Neural cell (in vitro differentiated cells): ENCODE data around the gene KRT15. TPM values are rescaled to one million over a fixed set of nuclear protein-coding genes. Genes with fewer than 3 reads are reported as not detected.

Experiments
- H2AFZ ChIP-seq: fragments of 200-600, 300-800 bp; sonication (generic), shearing (Covaris generic); 2 replicates; pipeline ENCODE4 v1.6.0; 2014; ENCODE audit warnings: low read depth, mild to moderate bottlenecking, antibody characterized with exemption, low read length, moderate library complexity
- H3F3A ChIP-seq: fragments of 200-600 bp; shearing (Covaris generic); 2 replicates; pipeline ENCODE4 v1.6.1; 2016; ENCODE audit warnings: mild to moderate bottlenecking, moderate library complexity, mixed read lengths, antibody characterized with exemption, low read length; ENCODE audit not compliant: insufficient read depth, poor library complexity, severe bottlenecking
- H3K27ac ChIP-seq: fragments of 200-600, 300-800 bp; sonication (generic), shearing (Covaris generic); 2 replicates; pipeline ENCODE4 v1.5.1; 2014; ENCODE audit warnings: mild to moderate bottlenecking, low read length, moderate library complexity
- H3K27me3 ChIP-seq: fragments of 300-800, 200-600 bp; sonication (generic), shearing (Covaris generic); 2 replicates; pipeline ENCODE4 v1.6.0; 2014; ENCODE audit warnings: mild to moderate bottlenecking, low read depth, low read length, moderate library complexity; ENCODE audit not compliant: insufficient read depth
- H3K36me3 ChIP-seq: fragments of 300-800, 200-600 bp; sonication (generic), shearing (Covaris generic); 2 replicates; pipeline ENCODE4 v1.5.1; 2014; ENCODE audit warnings: mild to moderate bottlenecking, antibody characterized with exemption, low read length, moderate library complexity; ENCODE audit not compliant: insufficient read depth
- H3K4me2 ChIP-seq: fragments of 300-800, 200-600 bp; sonication (generic), shearing (Covaris generic); 2 replicates; pipeline ENCODE4 v1.6.0; 2014; ENCODE audit warnings: mild to moderate bottlenecking, low read length
- H3K4me3 ChIP-seq: fragments of 300-800, 200-600 bp; sonication (generic), shearing (Covaris generic); 2 replicates; pipeline ENCODE4 v1.5.1; 2014; ENCODE audit warnings: mild to moderate bottlenecking, low read length, moderate library complexity
- H3K79me2 ChIP-seq: fragments of 200-600 bp; shearing (Covaris generic); replicated peaks from 2 replicates; pipeline ENCODE4 v1.6.0; 2014; ENCODE audit warnings: mild to moderate bottlenecking, low read length, moderate library complexity; ENCODE audit not compliant: insufficient read depth
- H3K9ac ChIP-seq: fragments of 300-800, 200-600 bp; sonication (generic), shearing (Covaris generic); 2 replicates; pipeline ENCODE4 v1.6.1; 2016; ENCODE audit warnings: mild to moderate bottlenecking, low read length, mixed read lengths
- H3K9me2 ChIP-seq: fragments of 200-600 bp; shearing (Covaris generic); 2 replicates; pipeline ENCODE4 v1.6.1; 2016; ENCODE audit warnings: mild to moderate bottlenecking, low read length, mixed read lengths; ENCODE audit not compliant: insufficient read depth
- H3K9me3 ChIP-seq: fragments of 200-600, 300-800 bp; sonication (generic), shearing (Covaris generic); 2 replicates; pipeline ENCODE4 v1.6.1; 2016; ENCODE audit warnings: mild to moderate bottlenecking, mixed run types, low read length, moderate library complexity, mixed read lengths
- H4K20me1 ChIP-seq: fragments of 200-600 bp; shearing (Covaris generic); 2 replicates; pipeline ENCODE4 v1.6.1; 2016; ENCODE audit warnings: mild to moderate bottlenecking, mixed run types; ENCODE audit not compliant: insufficient read depth
- CTCF ChIP-seq: fragments of 450-650 bp; IDR thresholded peaks from 2 replicates; pipeline ENCODE4 v1.5.1; 2014; ENCODE audit warnings: antibody characterized with exemption, mild to moderate bottlenecking, moderate library complexity; ENCODE audit not compliant: poor library complexity, severe bottlenecking
- EP300 ChIP-seq: fragments of 450-650 bp; conservative IDR thresholded peaks from 2 replicates; pipeline ENCODE4 v1.6.1; 2014; ENCODE audit warnings: antibody characterized with exemption, mild to moderate bottlenecking, moderate library complexity; ENCODE audit not compliant: poor library complexity, severe bottlenecking
- EZH2 ChIP-seq: fragments of 200-600, 300-800 bp; shearing (Covaris generic), sonication (generic); IDR thresholded peaks from 2 replicates; pipeline ENCODE4 v1.6.1; 2014; ENCODE audit warnings: antibody characterized with exemption, low read length, borderline replicate concordance, mild to moderate bottlenecking; ENCODE audit not compliant: insufficient read depth, poor library complexity, severe bottlenecking
- MXI1 ChIP-seq: fragments of 450-650 bp; conservative IDR thresholded peaks from 2 replicates; pipeline ENCODE4 v1.6.1; 2014; ENCODE audit warnings: antibody characterized with exemption, mild to moderate bottlenecking; ENCODE audit not compliant: poor library complexity, severe bottlenecking
- POLR2AphosphoS5 ChIP-seq: IDR thresholded peaks from 2 replicates; pipeline ENCODE4 v1.6.1; 2012
- RAD21 ChIP-seq: fragments of 450-650 bp; conservative IDR thresholded peaks from 2 replicates; pipeline ENCODE4 v1.6.1; 2014; ENCODE audit warnings: antibody characterized with exemption, mild to moderate bottlenecking, moderate library complexity
- SMC3 ChIP-seq: fragments of 450-650 bp; conservative IDR thresholded peaks from 2 replicates; pipeline ENCODE4 v1.6.1; 2014; ENCODE audit warnings: antibody characterized with exemption, mild to moderate bottlenecking, moderate library complexity; ENCODE audit not compliant: poor library complexity
- TAF1 ChIP-seq: IDR thresholded peaks from 2 replicates; pipeline ENCODE4 v1.6.1; 2012; ENCODE audit warnings: low read depth
- polyA plus RNA-seq: library from polyadenylated mRNA; depleted of rRNA; stranded (reverse); fragments of >200 nt; gene quantifications from 2 replicates; pipeline ENCODE4 v1.2.3, GENCODE V29; 2014
- TF ChIP-seq, protein P1 (sequence below): IDR thresholded peaks from 2 replicates; pipeline ENCODE4 v1.6.1; 2012; ENCODE audit warnings: borderline replicate concordance

Gene KRT15
- polyA plus RNA-seq, 1 donor from 2014 or later, result 0.09 TPM

DNA sequence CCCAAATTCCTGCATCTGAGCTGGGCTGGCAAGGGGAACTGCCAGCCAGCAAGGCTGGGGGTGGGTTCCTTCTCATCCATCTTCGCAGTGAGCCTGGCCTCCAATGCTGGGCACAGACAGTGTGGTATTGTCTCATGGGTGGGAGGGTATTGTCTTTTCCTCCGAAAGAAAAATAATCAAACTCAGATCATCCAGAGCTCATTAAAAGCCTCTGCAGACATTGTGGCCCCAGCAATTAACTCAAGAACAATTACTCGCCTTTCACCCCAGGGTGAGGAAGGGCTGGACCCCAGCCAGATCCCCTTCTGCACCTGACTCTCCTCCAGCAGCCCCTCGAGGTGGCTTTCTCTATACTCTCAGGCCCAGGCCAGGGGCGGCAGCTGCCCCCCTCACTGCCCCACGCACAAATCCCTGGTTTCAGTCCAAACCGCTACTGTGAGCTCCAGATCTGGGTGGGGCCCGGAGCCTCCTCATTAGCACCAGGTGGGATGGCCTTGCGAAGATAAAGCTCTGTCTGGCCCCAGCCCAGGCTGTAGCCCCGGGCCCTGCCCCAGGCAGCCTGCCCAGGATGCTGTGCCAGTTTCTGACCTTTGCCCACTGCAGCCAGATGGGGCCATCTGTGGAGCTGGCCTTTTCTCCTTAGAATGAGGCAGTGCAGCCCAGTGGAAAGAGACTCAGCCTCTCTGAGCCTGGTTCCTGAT, 2.3 kb upstream of the KRT15 start:
- Histone ChIP-seq H3K9ac (no peak overlapping the region), H4K20me1 (no peaks in the 10 kb centered on the region), H3K27me3 (no peaks in the 10 kb centered on the region), H3F3A (no peaks in the 10 kb centered on the region), H3K27ac (no peak overlapping the region), H3K9me3 (no peaks in the 10 kb centered on the region), H3K36me3 (no peaks in the 10 kb centered on the region), H3K4me2 (no peak overlapping the region), H3K4me3 (no peak overlapping the region), H3K79me2 (no peaks in the 10 kb centered on the region), H2AFZ (no peak overlapping the region), H3K9me2 (no peaks in the 10 kb centered on the region)
- TF ChIP-seq EP300 (no peak), MXI1 (no peak), CTCF (no peak), POLR2AphosphoS5 (no peak), RAD21 (no peak), EZH2 (no peak), TAF1 (no peak), SMC3 (no peak)
- TF ChIP-seq, protein P1, sequence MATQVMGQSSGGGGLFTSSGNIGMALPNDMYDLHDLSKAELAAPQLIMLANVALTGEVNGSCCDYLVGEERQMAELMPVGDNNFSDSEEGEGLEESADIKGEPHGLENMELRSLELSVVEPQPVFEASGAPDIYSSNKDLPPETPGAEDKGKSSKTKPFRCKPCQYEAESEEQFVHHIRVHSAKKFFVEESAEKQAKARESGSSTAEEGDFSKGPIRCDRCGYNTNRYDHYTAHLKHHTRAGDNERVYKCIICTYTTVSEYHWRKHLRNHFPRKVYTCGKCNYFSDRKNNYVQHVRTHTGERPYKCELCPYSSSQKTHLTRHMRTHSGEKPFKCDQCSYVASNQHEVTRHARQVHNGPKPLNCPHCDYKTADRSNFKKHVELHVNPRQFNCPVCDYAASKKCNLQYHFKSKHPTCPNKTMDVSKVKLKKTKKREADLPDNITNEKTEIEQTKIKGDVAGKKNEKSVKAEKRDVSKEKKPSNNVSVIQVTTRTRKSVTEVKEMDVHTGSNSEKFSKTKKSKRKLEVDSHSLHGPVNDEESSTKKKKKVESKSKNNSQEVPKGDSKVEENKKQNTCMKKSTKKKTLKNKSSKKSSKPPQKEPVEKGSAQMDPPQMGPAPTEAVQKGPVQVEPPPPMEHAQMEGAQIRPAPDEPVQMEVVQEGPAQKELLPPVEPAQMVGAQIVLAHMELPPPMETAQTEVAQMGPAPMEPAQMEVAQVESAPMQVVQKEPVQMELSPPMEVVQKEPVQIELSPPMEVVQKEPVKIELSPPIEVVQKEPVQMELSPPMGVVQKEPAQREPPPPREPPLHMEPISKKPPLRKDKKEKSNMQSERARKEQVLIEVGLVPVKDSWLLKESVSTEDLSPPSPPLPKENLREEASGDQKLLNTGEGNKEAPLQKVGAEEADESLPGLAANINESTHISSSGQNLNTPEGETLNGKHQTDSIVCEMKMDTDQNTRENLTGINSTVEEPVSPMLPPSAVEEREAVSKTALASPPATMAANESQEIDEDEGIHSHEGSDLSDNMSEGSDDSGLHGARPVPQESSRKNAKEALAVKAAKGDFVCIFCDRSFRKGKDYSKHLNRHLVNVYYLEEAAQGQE, result no peak

DNA sequence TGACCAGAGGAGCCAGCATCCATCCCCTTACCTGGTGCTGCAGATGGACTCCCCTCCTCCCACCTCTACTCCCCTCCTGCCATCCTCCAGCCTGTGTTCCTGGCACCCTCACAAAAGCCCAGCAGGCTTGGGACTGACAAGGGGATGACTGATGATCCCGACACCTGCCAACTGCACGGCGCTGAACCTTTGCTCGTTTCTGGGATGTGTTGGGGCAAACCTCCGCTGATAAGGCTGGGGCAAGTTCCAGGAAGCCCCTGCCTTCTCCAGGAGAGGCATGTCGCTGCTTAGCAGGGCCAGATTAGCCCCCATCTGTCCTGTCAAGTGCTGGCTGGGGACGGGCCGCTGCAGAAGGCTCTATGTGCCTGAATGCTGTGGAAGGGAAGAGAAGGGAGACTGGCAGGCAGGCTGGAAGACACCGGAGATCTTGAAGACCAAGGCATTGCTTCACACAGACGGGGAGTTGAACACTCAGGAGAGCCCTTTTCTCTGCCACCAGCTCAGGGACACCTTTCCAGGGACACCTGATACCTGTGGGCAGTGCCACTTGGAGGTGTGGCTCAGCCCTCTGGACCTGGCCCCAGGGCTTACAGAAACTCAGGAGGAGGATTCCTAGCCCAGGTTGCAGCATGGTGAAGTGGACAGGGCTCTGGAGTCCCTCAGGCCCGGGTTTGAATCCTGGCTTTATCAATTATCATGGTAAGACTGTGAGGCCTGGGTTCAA, 973 bp upstream of the KRT15 start:
- Histone ChIP-seq H2AFZ (no peak overlapping the region), H3K9me2 (no peaks in the 10 kb centered on the region)

More for the DNA sequence above, 973 bp upstream of the KRT15 start:
- H3K27me3 ChIP-seq, result no peaks in the 10 kb centered on the region
- H3K79me2 ChIP-seq, result no peaks in the 10 kb centered on the region
- H4K20me1 ChIP-seq, result no peaks in the 10 kb centered on the region
- H3K27ac ChIP-seq, result no peak overlapping the region
- no peaks in the 10 kb centered on the region for H3K36me3 ChIP-seq
- H3K4me2 ChIP-seq, result no peak overlapping the region
- no peaks in the 10 kb centered on the region for H3K9me3 ChIP-seq
- H3K4me3 ChIP-seq, result no peak overlapping the region
- H3K9ac ChIP-seq, result no peak overlapping the region
- TF ChIP-seq, protein P1, result no peak
- TF ChIP-seq EZH2, result no peak
- no peak for TF ChIP-seq POLR2AphosphoS5
- no peak for TF ChIP-seq RAD21
- no peak for TF ChIP-seq CTCF
- TF ChIP-seq SMC3, result no peak
- TF ChIP-seq MXI1, result no peak
- no peak for TF ChIP-seq EP300
- TF ChIP-seq TAF1, result no peak
- H3F3A ChIP-seq, result no peaks in the 10 kb centered on the region
